K562 (cell line): ENCODE measurements around the gene ZDHHC11. TPM values are rescaled to one million over a fixed set of nuclear protein-coding genes. Genes with fewer than 3 reads are reported as not detected.

Experiments
- ATAC-seq: fragments of 200-7000 bp; cut with Tn5 transposase; 3 replicates; pipeline ENCODE4 v1.9.1; 2020; ENCODE audit warnings: moderate library complexity
- BruUV-seq: library from RNA; stranded (reverse); fragments of 400-500 nt; replicated peaks from 2 replicates; lab custom pipeline; 2021; lab: Mats Ljungman, UMichigan
- CTCF ChIA-PET: fragments of 300-600 bp; formaldehyde crosslinking; extraction: SDS; loops from one replicate; lab custom pipeline; 2021; ENCODE audit warnings: low intra/inter-chr PET ratio; lab: Yijun Ruan, JAX
- POLR2A ChIA-PET: fragments of 300-600, 350-650 bp; sonication (Branson Sonifier 250); formaldehyde crosslinking; extraction: SDS; loops from one replicate; lab custom pipeline; 2021; ENCODE audit warnings: antibody characterized with exemption, inconsistent platforms; lab: Yijun Ruan, JAX
- DNase-seq, 4 experiments: peaks; one replicate each; pipeline versions ENCODE4 v3.0.0 to v3.0.0-alpha.2; 2011 to 2018; ENCODE audit warnings: low spot score in 3 of 4, mixed read lengths in 3 of 4; ENCODE audit errors: extremely low read depth in 1 of 4
- FAIRE-seq: peaks from 2 replicates; lab custom pipeline; 2011; peaks lifted over from hg19 to GRCh38; lab: Jason Lieb, UNC
- H2AFZ ChIP-seq: 2 replicates; pipeline ENCODE4 v1.6.0; 2011; ENCODE audit warnings: low read depth, low read length, control low read depth, inconsistent platforms
- H3K27ac ChIP-seq: fragments of 200-600 bp; 3 replicates; pipeline ENCODE4 v1.8.0; 2011; ENCODE audit warnings: low read depth, mild to moderate bottlenecking, control low read depth, inconsistent platforms, low read length, moderate library complexity, mixed read lengths; ENCODE audit errors: extremely low read depth
- H3K27me3 ChIP-seq, 2 experiments: fragments of 300-600 bp in 1 of 2; 2 replicates in 1 of 2; 3 replicates in 1 of 2; pipeline versions ENCODE4 v1.6.0 to v1.8.0; 2011; ENCODE audit warnings: inconsistent platforms in 2 of 2, low read length in 2 of 2, mild to moderate bottlenecking in 1 of 2, mixed read lengths in 1 of 2, moderate library complexity in 1 of 2; ENCODE audit not compliant: control insufficient read depth in 2 of 2, insufficient read depth in 2 of 2
- H3K36me3 ChIP-seq: fragments of 300-600 bp; 3 replicates; pipeline ENCODE4 v1.8.0; 2011; ENCODE audit warnings: mild to moderate bottlenecking, low read length, inconsistent platforms; ENCODE audit not compliant: control insufficient read depth, insufficient read depth
- H3K4me1 ChIP-seq, 2 experiments: fragments of 200-600 bp in 1 of 2; replicated peaks in 1 of 2; 2 replicates in 1 of 2; 3 replicates in 1 of 2; pipeline versions ENCODE4 v1.5.1 to v1.8.0; 2011; ENCODE audit warnings: inconsistent platforms in 2 of 2, low read length in 2 of 2, mild to moderate bottlenecking in 1 of 2, mixed read lengths in 1 of 2, moderate library complexity in 1 of 2; ENCODE audit not compliant: control insufficient read depth in 2 of 2, insufficient read depth in 2 of 2
- H3K4me2 ChIP-seq: 2 replicates; pipeline ENCODE4 v1.6.1; 2011; ENCODE audit warnings: low read length, control low read depth, inconsistent platforms, mixed read lengths; ENCODE audit not compliant: insufficient read depth
- H3K4me3 ChIP-seq: fragments of 200-600 bp; sonication (generic), shearing (Covaris generic); 2 replicates; pipeline ENCODE4 v1.5.1; 2016; ENCODE audit warnings: control low read depth, inconsistent platforms
- H3K79me2 ChIP-seq: fragments of 200-600 bp; 3 replicates; pipeline ENCODE4 v1.8.0; 2011; ENCODE audit warnings: low read length, inconsistent platforms; ENCODE audit not compliant: control insufficient read depth, insufficient read depth
- H3K9ac ChIP-seq, 2 experiments: 2 replicates each; pipeline versions ENCODE4 v1.6.0 to v1.6.1; 2011; ENCODE audit warnings: low read depth in 2 of 2, low read length in 2 of 2, control low read depth in 1 of 2, inconsistent platforms in 1 of 2, mild to moderate bottlenecking in 1 of 2, mixed read lengths in 1 of 2; ENCODE audit not compliant: insufficient read depth in 1 of 2
- H3K9me1 ChIP-seq: one replicate; pipeline ENCODE4 v1.6.0; 2011; ENCODE audit warnings: inconsistent platforms, mild to moderate bottlenecking, low read length, moderate library complexity; ENCODE audit not compliant: control insufficient read depth, insufficient read depth
- H3K9me3 ChIP-seq: replicated peaks from 2 replicates; pipeline ENCODE4 v1.5.1; 2011; ENCODE audit warnings: low read depth, low read length, inconsistent platforms; ENCODE audit not compliant: control insufficient read depth, insufficient read depth
- H4K20me1 ChIP-seq: replicated peaks from 2 replicates; pipeline ENCODE4 v1.6.1; 2011; ENCODE audit warnings: low read length, inconsistent platforms, mixed read lengths; ENCODE audit not compliant: control insufficient read depth, insufficient read depth
- BCOR ChIP-seq: fragments of 450-650 bp; IDR thresholded peaks from 2 replicates; pipeline ENCODE4 v1.6.1; 2016
- CLOCK ChIP-seq: fragments of 250-450 bp; sonication (Bioruptor Pico); IDR thresholded peaks from 2 replicates; pipeline ENCODE4 v1.4.0; 2020; ENCODE audit warnings: mild to moderate bottlenecking, moderate library complexity, borderline replicate concordance
- CREB1 ChIP-seq, 2 experiments: sonication (generic) in 1 of 2; formaldehyde crosslinking in 1 of 2; IDR thresholded peaks; 2 replicates each; pipeline versions ENCODE4 v1.6.1 to v1.8.0; 2012 to 2022; ENCODE audit warnings: inconsistent platforms in 1 of 2, mild to moderate bottlenecking in 1 of 2, missing genetic modification reagents in 1 of 2, moderate library complexity in 1 of 2
- CREBBP ChIP-seq: IDR thresholded peaks from one replicate; pipeline ENCODE4 v1.6.1; 2012; ENCODE audit warnings: low read depth, mild to moderate bottlenecking, control low read depth, inconsistent platforms, low read length
- E2F8 ChIP-seq: fragments of 450-650 bp; IDR thresholded peaks from 2 replicates; pipeline ENCODE4 v1.7.1; 2018; ENCODE audit warnings: mild to moderate bottlenecking, low read depth; ENCODE audit not compliant: partially characterized antibody
- HLTF ChIP-seq: fragments of 450-650 bp; IDR thresholded peaks from 2 replicates; pipeline ENCODE4 v1.6.1; 2016
- HMGN3 ChIP-seq: IDR thresholded peaks from 2 replicates; pipeline ENCODE4 v1.6.1; 2011; ENCODE audit warnings: borderline replicate concordance, low read depth, mild to moderate bottlenecking, mixed read lengths, low read length; ENCODE audit not compliant: insufficient read length; ENCODE audit errors: extremely low read depth
- MYC ChIP-seq, 2 experiments: fragments of 250-450 bp in 1 of 2; sonication (Bioruptor Pico) in 1 of 2; IDR thresholded peaks; 2 replicates each; pipeline versions ENCODE4 v1.5.1 to v1.6.1; 2012 to 2021; ENCODE audit warnings: low read depth in 2 of 2, borderline replicate concordance in 1 of 2, improper control_type of control experiment in 1 of 2, low read length in 1 of 2, mild to moderate bottlenecking in 1 of 2, moderate library complexity in 1 of 2
- PHB ChIP-seq: fragments of 250-450 bp; sonication (Bioruptor Pico); IDR thresholded peaks from 2 replicates; pipeline ENCODE4 v1.5.0; 2021
- POLR2G ChIP-seq: fragments of 200-400 bp; formaldehyde crosslinking; IDR thresholded peaks from 2 replicates; pipeline ENCODE4 v1.6.1; 2017; ENCODE audit warnings: low read depth, mild to moderate bottlenecking, antibody characterized with exemption, low read length, moderate library complexity
- POLR2H ChIP-seq: IDR thresholded peaks from 2 replicates; pipeline ENCODE4 v1.6.1; 2016; ENCODE audit warnings: missing genetic modification characterization, low read depth, mild to moderate bottlenecking, control low read depth, missing compliant biosample characterization, moderate library complexity
- RBFOX2 ChIP-seq: fragments of 200-400 bp; formaldehyde crosslinking; IDR thresholded peaks from 2 replicates; pipeline ENCODE4 v1.6.1; 2017; ENCODE audit warnings: low read depth, mild to moderate bottlenecking, low read length, moderate library complexity
- RBM22 ChIP-seq: fragments of 200-400 bp; formaldehyde crosslinking; IDR thresholded peaks from 2 replicates; pipeline ENCODE4 v1.6.1; 2018; ENCODE audit warnings: low read length, low read depth; ENCODE audit not compliant: poor library complexity, severe bottlenecking
- SUPT5H ChIP-seq: fragments of 450-650 bp; IDR thresholded peaks from 2 replicates; pipeline ENCODE4 v1.6.1; 2016
- XRCC4 ChIP-seq: IDR thresholded peaks from one replicate; pipeline ENCODE4 v1.6.1; 2011; ENCODE audit not compliant: insufficient read depth, insufficient read length; ENCODE audit errors: extremely low read depth
- WGBS: fragments of 100-300 bp; shearing (Covaris generic); methylation state at CpG from one replicate; pipeline ENCODE4 v1.1.6; 2016; ENCODE audit warnings: low coverage, mixed read lengths; ENCODE audit not compliant: insufficient coverage; ENCODE audit errors: missing lambda C conversion rate; 5-methylcytosine and 5-hydroxymethylcytosine counted together
- in situ Hi-C: fragments of 300-500 bp; cut with MboI; formaldehyde crosslinking; loops from 4 replicates; pipeline ENCODE4 v1.15.0; 2018; ENCODE audit warnings: inconsistent platforms, mixed read lengths
- intact Hi-C: fragments of 100-400 bp; cut with micrococcal nuclease; formaldehyde crosslinking; loops from 2 replicates; pipeline ENCODE4 v1.14.2; 2022
- polyA plus RNA-seq, 8 experiments: library from polyadenylated mRNA; depleted of rRNA in 4 of 8; stranded (reverse) in 5 of 8; unstranded in 3 of 8; fragments of >200 nt; fragmentation: Nextera tagmentation in 2 of 8; fragmentation: Illumina TruSeq in 1 of 8; extraction: Ambion mirVana in 2 of 8; extraction: Trizol in 1 of 8; gene quantifications; 2 replicates each; pipeline versions ENCODE4 v1.2.1 to v1.2.3, GENCODE V29; 2011 to 2014; ENCODE audit warnings: inconsistent platforms in 1 of 8, missing spikeins in 1 of 8
- total RNA-seq, 7 experiments: library from RNA; depleted of rRNA in 6 of 7; stranded (reverse); fragments of >200 nt in 6 of 7; fragmentation: Illumina TruSeq in 2 of 7; extraction: Trizol in 2 of 7; gene quantifications; 2 replicates each; pipeline versions ENCODE4 v1.2.1 to v1.2.3, GENCODE V29; 2011 to 2021; ENCODE audit warnings: low replicate concordance in 1 of 7

ZDHHC11 gene
- total and polyA plus RNA-seq, 9 of the 15 experiments (the other 6 are each of a cell fraction or from before 2014, with no cell fraction given) = 0.07 to 2.3 (median 0.52) TPM

- H2AFZ ChIP-seq = no peak overlapping the region
- ChIA-PET POLR2A (interaction anchor here (0.6 to 1.5 kb wide), 6 partner anchors 10 to 351 kb away, joined by 3 to 8 read pairs (median 3); no protein-coding TSS in a partner anchor), CTCF (no interaction called here)
- DNase-seq = peak in 1 of 4 experiments; percentile 22
- H3K27me3 ChIP-seq = no peaks in the 10 kb centered on the region
- no peak overlapping the region for H3K4me3 ChIP-seq
- H3K9ac ChIP-seq = peak overlapping the region in 1 of 2 experiments; percentile 69; a peak in 2 of 4 replicates
- in situ Hi-C loops (no loop called here), intact Hi-C loops (no loop called here)
- peak; percentile 27 for ATAC-seq
- 89% methylated on average over 25 of the region's 25 CpGs for WGBS
- FAIRE-seq = no peak
- no peaks in the 10 kb centered on the region for H3K9me1 ChIP-seq
- no peak overlapping the region for H3K4me2 ChIP-seq
- peaks cover 0 to 37% of the 10 kb centered on the region in 2 experiments; a peak in 2 of 5 replicates for H3K4me1 ChIP-seq
- H3K27ac ChIP-seq = no peak overlapping the region
- BruUV-seq = no TSS peak
- peaks cover 54% of the 10 kb centered on the region; the same call in 2 of the 3 replicates for H3K36me3 ChIP-seq
- H3K79me2 ChIP-seq = no peaks in the 10 kb centered on the region
- peaks cover 19% of the 10 kb centered on the region for H4K20me1 ChIP-seq
- no peaks in the 10 kb centered on the region for H3K9me3 ChIP-seq
- TF ChIP-seq CREBBP (no peak), BCOR (no peak), XRCC4 (no peak), SUPT5H (0 out of 2 replicates have a peak, but pooled peaks have one; percentile 25), E2F8 (no peak), RBM22 (peak; percentile 25), CLOCK (CRISPR knock-in tag) (no peak), RBFOX2 (peak; percentile 40; the same call in 1 of the 2 replicates), PHB (CRISPR knock-in tag) (no peak), POLR2G (peak; percentile 66), HMGN3 (peak; percentile 6), CREB1 (IDR thresholded peaks at IDR 0.05) (0 out of 2 replicates have a peak, but pooled peaks have one; percentile 23), CREB1 (CRISPR knock-in tag; IDR thresholded peaks at IDR 0.05) (no peak), HLTF (no peak), MYC (IDR thresholded peaks at IDR 0.05; ENCODE audit: low read depth, low read length) (no peak), MYC (CRISPR knock-in tag; IDR thresholded peaks at IDR 0.05; ENCODE audit: borderline replicate concordance, low read depth) (no peak), POLR2H (tag) (0 out of 2 replicates have a peak, but pooled peaks have one; percentile 34)
These were observed 11.8 kb upstream of the ZDHHC11 start for GRCh38 chr5:862367-863243.
